ENCODE measurements around the gene MCRIP1. TPM values are rescaled to one million over a fixed set of nuclear protein-coding genes. Genes with fewer than 3 reads are reported as not detected.

The MCRIP1 gene
- total and polyA plus RNA-seq, 10 of the 15 experiments (the other 5 are each of a cell fraction or from before 2014, with no cell fraction given) = 0.31 to 54.4 (median 30.8) TPM

GRCh38 chr17:81859906-81860755 lies 27.0 kb upstream of the MCRIP1 start, which contains the start of gene P4HB:
TSS of gene P4HB (minus strand) at chr17:81860535. CDS start at chr17:81860471, 64 bp downstream.
- H3K4me2 ChIP-seq (ENCODE audit: control insufficient read depth, insufficient read depth) = peak within 1 kb of the TSS; percentile 91
- POLR2A ChIA-PET = interaction anchor here (0.5 to 1.9 kb wide), 6 partner anchors 10 to 132 kb away, joined by 3 to 15 read pairs (median 10); partner anchors contain the start of gene MCRIP1
- no peaks in the 10 kb centered on the region for H3K9me3 ChIP-seq (replicated peaks; ENCODE audit: control insufficient read depth, insufficient read depth, low read length)
- SMC1A ChIA-PET (ENCODE audit: uncharacterized antibody, unreplicated experiment) = interaction anchor here (0.8 to 1.5 kb wide), 2 partner anchors 26 to 178 kb away, joined by 3 to 6 read pairs; partner anchors contain the start of gene MCRIP1
- CTCF ChIA-PET = interaction anchor here (0.7 to 1.4 kb wide), 4 partner anchors 9 to 125 kb away, joined by 3 to 7 read pairs (median 4); partner anchors contain the start of genes ARHGDIA and MCRIP1
- H3K4me1 ChIP-seq (ENCODE audit: control insufficient read depth, insufficient read depth, low read length) = peaks cover 23% of the 10 kb centered on the region
- no peaks in the 10 kb centered on the region for H3K27me3 ChIP-seq (replicated peaks in 1 of 2; ENCODE audit: control insufficient read depth in 2 of 2, insufficient read depth in 2 of 2, low read length in 1 of 2)
- peak within 1 kb of the TSS; percentile 100 for H3K4me3 ChIP-seq
- H3K27ac ChIP-seq (ENCODE audit: control insufficient read depth, insufficient read depth) = peak within 1 kb of the TSS; percentile 98
- intact Hi-C loops (cut with micrococcal nuclease; ENCODE audit: unreplicated experiment) (loop anchor here (5.0 kb wide), 1 partner anchor 162 kb away; the partner anchor contains the start of genes CENPX and LRRC45), in situ Hi-C loops (cut with MboI) (no loop called here)
- DNase-seq (ENCODE audit: low read depth, low spot score) = no peak
- RAD21 ChIA-PET (ENCODE audit: unreplicated experiment) = interaction anchor here (1.0 to 1.2 kb wide), 2 partner anchors 27 to 68 kb away, joined by 3 read pairs; partner anchors contain the start of genes MAFG and MCRIP1
- peaks cover 3% of the 10 kb centered on the region; the same call in 1 of the 2 replicates for H4K20me1 ChIP-seq (ENCODE audit: control insufficient read depth, insufficient read depth)
- H2AFZ ChIP-seq (ENCODE audit: control insufficient read depth, low read depth, low read length) = peak within 1 kb of the TSS; percentile 67
- peak within 1 kb of the TSS; percentile 99 for H3K9ac ChIP-seq (ENCODE audit: control insufficient read depth, insufficient read depth, low read length)
- H3K79me2 ChIP-seq (ENCODE audit: control insufficient read depth, insufficient read depth, low read length) = peaks cover 76% of the 10 kb centered on the region
- BruUV-seq (replicated peaks) = no TSS peak
- ATAC-seq = no peak
- under 1% methylated on average over 85 of the region's 95 CpGs for WGBS (ENCODE audit: insufficient coverage, insufficient replicate concordance, low lambda C conversion rate, missing lambda C conversion rate)
- no peak for FAIRE-seq
- peaks cover 7 to 31% of the 10 kb centered on the region in 2 experiments for H3K36me3 ChIP-seq (ENCODE audit: control insufficient read depth in 2 of 2, insufficient read depth in 2 of 2, low read length in 1 of 2)
- TF ChIP-seq ZNF207 (IDR thresholded peaks at IDR 0.05; ENCODE audit: borderline replicate concordance) (peak; percentile 73), KLF5 (IDR thresholded peaks at IDR 0.05; ENCODE audit: partially characterized antibody) (peak; percentile 80), GATAD2B (conservative IDR thresholded peaks at IDR 0.05; ENCODE audit: low read depth) (peak; percentile 83), STAT3 (IDR thresholded peaks at IDR 0.05; ENCODE audit: low read depth, low read length) (no peak), SMARCA5 (IDR thresholded peaks at IDR 0.05) (peak; percentile 88; the same call in 1 of the 2 replicates), ZNF687 (IDR thresholded peaks at IDR 0.05) (peak; percentile 74), IRF5 (IDR thresholded peaks at IDR 0.05; ENCODE audit: borderline replicate concordance) (no peak), RB1 (IDR thresholded peaks at IDR 0.05; ENCODE audit: borderline replicate concordance) (peak; percentile 91; the same call in 1 of the 2 replicates), NRF1 (conservative IDR thresholded peaks at IDR 0.05; ENCODE audit: low read depth, low read length) (peak; percentile 44; the same call in 1 of the 2 replicates), EGR1 (IDR thresholded peaks at IDR 0.05; ENCODE audit: borderline replicate concordance in 1 of 2, low read depth in 2 of 2, low read length in 2 of 2) (peak in 1 of 2 experiments; percentile 85; a peak in 1 of 3 replicates), PAX5 (IDR thresholded peaks at IDR 0.05; ENCODE audit: borderline replicate concordance, low read depth, low read length) (peak; percentile 9; the same call in 1 of the 2 replicates), ZBTB11 (CRISPR knock-in tag; IDR thresholded peaks at IDR 0.05) (no peak), KDM1A (IDR thresholded peaks at IDR 0.05; ENCODE audit: borderline replicate concordance) (no peak)
